ENCODE results near the gene OTUD4.

The OTUD4 gene

DNA sequence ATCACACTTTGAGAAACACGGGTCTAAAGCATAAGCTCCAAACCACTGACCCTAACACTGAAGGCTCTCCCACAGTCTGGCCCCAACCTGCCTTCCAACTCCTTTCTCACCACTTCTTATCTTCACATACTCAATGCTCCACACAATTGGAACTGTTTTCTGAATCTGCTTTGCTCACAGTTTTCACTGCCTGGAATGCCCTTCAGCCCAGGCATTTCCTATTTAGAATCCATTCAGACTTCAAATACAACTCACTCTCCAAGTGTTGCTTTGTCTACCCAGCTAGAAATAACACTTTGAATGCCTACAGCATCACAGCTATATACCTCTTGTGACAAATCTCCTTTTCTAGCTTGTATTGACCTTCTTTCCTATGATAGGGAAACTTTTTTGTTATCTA lies 10.2 kb downstream of the OTUD4 start:
- H3K27ac ChIP-seq (ENCODE audit: extremely low read depth, low read depth, low read length), result no peak overlapping the region
- no peaks in the 10 kb centered on the region for H3K9me3 ChIP-seq (ENCODE audit: control insufficient read depth, insufficient read depth, low read depth, low read length)
- peaks cover 6 to 51% of the 10 kb centered on the region in 2 experiments; a peak in 2 of 3 replicates for H3K36me3 ChIP-seq (ENCODE audit: control insufficient read depth in 2 of 2, insufficient read depth in 1 of 2, low read length in 2 of 2)
- POLR2A ChIA-PET, result no interaction called here
- CTCF ChIA-PET, result no interaction called here
- no peak for TF ChIP-seq ZNF544 (tag by site-specific recombination; IDR thresholded peaks at IDR 0.05)
- TF ChIP-seq ZFP69B (tag by site-specific recombination; IDR thresholded peaks at IDR 0.05), result no peak
- TF ChIP-seq ZNF146 (tag by site-specific recombination; IDR thresholded peaks at IDR 0.05), result no peak
- TF ChIP-seq ZNF354C (tag by site-specific recombination; IDR thresholded peaks at IDR 0.05; ENCODE audit: borderline replicate concordance, low read depth), result no peak
- TF ChIP-seq ZNF658 (tag by site-specific recombination; IDR thresholded peaks at IDR 0.05), result no peak
- no peak for TF ChIP-seq ZNF623 (tag by site-specific recombination; IDR thresholded peaks at IDR 0.05)
- TF ChIP-seq ZFP3 (tag by site-specific recombination; IDR thresholded peaks at IDR 0.05; ENCODE audit: low read depth), result no peak
- no peak for TF ChIP-seq ZNF37A (tag by site-specific recombination; IDR thresholded peaks at IDR 0.05)
- no peak for TF ChIP-seq YY1 (tag by site-specific recombination; IDR thresholded peaks at IDR 0.05)
- TF ChIP-seq ZNF140 (tag by site-specific recombination; IDR thresholded peaks at IDR 0.05), result no peak
- TF ChIP-seq, protein P1, sequence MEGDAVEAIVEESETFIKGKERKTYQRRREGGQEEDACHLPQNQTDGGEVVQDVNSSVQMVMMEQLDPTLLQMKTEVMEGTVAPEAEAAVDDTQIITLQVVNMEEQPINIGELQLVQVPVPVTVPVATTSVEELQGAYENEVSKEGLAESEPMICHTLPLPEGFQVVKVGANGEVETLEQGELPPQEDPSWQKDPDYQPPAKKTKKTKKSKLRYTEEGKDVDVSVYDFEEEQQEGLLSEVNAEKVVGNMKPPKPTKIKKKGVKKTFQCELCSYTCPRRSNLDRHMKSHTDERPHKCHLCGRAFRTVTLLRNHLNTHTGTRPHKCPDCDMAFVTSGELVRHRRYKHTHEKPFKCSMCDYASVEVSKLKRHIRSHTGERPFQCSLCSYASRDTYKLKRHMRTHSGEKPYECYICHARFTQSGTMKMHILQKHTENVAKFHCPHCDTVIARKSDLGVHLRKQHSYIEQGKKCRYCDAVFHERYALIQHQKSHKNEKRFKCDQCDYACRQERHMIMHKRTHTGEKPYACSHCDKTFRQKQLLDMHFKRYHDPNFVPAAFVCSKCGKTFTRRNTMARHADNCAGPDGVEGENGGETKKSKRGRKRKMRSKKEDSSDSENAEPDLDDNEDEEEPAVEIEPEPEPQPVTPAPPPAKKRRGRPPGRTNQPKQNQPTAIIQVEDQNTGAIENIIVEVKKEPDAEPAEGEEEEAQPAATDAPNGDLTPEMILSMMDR (tag by site-specific recombination; IDR thresholded peaks at IDR 0.05), result no peak
- no peak for TF ChIP-seq ZNF184 (tag by site-specific recombination; IDR thresholded peaks at IDR 0.05)
- TF ChIP-seq ZNF175 (tag by site-specific recombination; IDR thresholded peaks at IDR 0.05), result no peak
- TF ChIP-seq KLF1 (tag by site-specific recombination; IDR thresholded peaks at IDR 0.05), result no peak
- TF ChIP-seq ZNF514 (tag by site-specific recombination; IDR thresholded peaks at IDR 0.05), result no peak
- no peak for TF ChIP-seq SALL2 (tag by site-specific recombination; IDR thresholded peaks at IDR 0.05; ENCODE audit: borderline replicate concordance)
- TF ChIP-seq RBAK (tag by site-specific recombination; IDR thresholded peaks at IDR 0.05), result no peak
- TF ChIP-seq ZNF423 (tag by site-specific recombination; IDR thresholded peaks at IDR 0.05), result no peak
- TF ChIP-seq ZNF394 (tag by site-specific recombination; IDR thresholded peaks at IDR 0.05; ENCODE audit: borderline replicate concordance), result no peak
- H3K4me1 ChIP-seq (ENCODE audit: control insufficient read depth, insufficient read depth, low read length), result no peaks in the 10 kb centered on the region
- H3K4me3 ChIP-seq (ENCODE audit: low read depth, low read length), result no peak overlapping the region

DNA sequence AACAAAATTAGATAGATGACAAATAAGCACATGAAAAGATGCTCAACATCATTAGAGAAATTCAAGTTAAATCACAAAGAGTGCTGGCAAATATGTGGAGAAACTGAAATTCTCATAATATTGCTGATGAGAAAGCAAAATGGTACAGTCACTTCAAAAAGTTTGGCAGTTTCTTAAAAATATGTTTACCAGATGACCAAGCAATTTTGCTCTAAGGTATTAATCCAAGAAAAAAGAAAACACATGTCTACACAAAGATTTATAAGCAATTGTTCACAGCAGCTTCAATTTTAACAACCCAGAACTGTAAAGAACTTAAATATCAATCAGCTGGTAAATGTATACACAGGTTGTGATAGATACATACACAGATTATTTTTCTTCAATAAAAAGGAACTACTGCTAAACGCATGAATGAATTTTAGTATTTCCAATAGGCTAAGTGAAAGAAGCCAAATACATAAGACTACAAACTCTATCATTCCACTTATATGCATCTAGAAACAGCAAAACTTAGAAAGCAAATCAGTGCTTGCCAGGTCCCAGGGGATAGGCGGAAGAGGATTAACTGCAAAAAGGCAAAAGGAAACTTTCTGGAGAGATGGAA lies 11.7 kb downstream of the OTUD4 start:
- POLR2A ChIA-PET, result no interaction called here
- Histone ChIP-seq H3K9me3 (ENCODE audit: control insufficient read depth, insufficient read depth, low read depth, low read length) (no peaks in the 10 kb centered on the region), H3K4me3 (ENCODE audit: low read depth, low read length) (no peak overlapping the region), H3K4me1 (ENCODE audit: control insufficient read depth, insufficient read depth, low read length) (no peaks in the 10 kb centered on the region), H3K27ac (ENCODE audit: extremely low read depth, low read depth, low read length) (no peak overlapping the region), H3K36me3 (ENCODE audit: control insufficient read depth in 2 of 2, insufficient read depth in 1 of 2, low read length in 2 of 2) (peaks cover 3 to 43% of the 10 kb centered on the region in 2 experiments; a peak in 2 of 3 replicates)
- CTCF ChIA-PET, result no interaction called here
- TF ChIP-seq OSR2 (tag by site-specific recombination; IDR thresholded peaks at IDR 0.05), result no peak

DNA sequence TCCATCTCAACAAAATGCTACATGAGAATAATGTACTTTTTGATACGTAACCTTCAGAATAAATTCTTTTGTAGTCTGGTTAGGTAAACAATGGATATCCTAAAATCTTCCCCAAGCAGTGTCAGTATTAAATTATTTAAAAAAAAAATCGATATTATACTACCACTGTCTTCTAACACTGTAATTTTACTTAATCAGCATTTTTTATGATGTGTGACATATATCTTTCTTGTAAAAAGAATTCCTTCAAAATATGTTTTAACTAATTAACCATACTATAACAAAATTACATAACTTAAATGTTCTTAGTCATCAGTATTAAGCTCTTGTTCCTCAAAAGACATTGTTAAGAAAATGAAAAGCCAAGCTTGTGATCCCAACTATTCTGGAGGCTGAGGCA lies 12.5 kb downstream of the OTUD4 start:
- CTCF ChIA-PET, result no interaction called here
- no peak overlapping the region for H3K4me3 ChIP-seq (ENCODE audit: low read depth, low read length)
- H3K9me3 ChIP-seq (ENCODE audit: control insufficient read depth, insufficient read depth, low read depth, low read length), result no peaks in the 10 kb centered on the region
- POLR2A ChIA-PET, result no interaction called here
- no peaks in the 10 kb centered on the region for H3K4me1 ChIP-seq (ENCODE audit: control insufficient read depth, insufficient read depth, low read length)
- no peak overlapping the region for H3K27ac ChIP-seq (ENCODE audit: extremely low read depth, low read depth, low read length)
- TF ChIP-seq ZBTB8A (tag by site-specific recombination; IDR thresholded peaks at IDR 0.05), result no peak
- H3K36me3 ChIP-seq (ENCODE audit: control insufficient read depth in 2 of 2, insufficient read depth in 1 of 2, low read length in 2 of 2), result peaks cover 7 to 44% of the 10 kb centered on the region in 2 experiments; a peak in 2 of 3 replicates
